Activated T-helper 1 cell treated with anti-CD3 and anti-CD28 coated beads, Interleukin-2, amount 50 U/mL, for 16 hours (primary cell): ENCODE measurements around the gene RINL.
"Not testable (repeated sequence)": the region's sequence is repeated elsewhere in the genome, so short reads cannot be mapped to it uniquely, and the experiment has no call there.

ENCODE experiments used
- DNase-seq, 2 donors: peaks; one replicate each; pipeline ENCODE4 v3.0.0-alpha.2; 2020; ENCODE audit warnings: low read depth in 1 of 2, low spot score in 1 of 2

Gene RINL

DNA sequence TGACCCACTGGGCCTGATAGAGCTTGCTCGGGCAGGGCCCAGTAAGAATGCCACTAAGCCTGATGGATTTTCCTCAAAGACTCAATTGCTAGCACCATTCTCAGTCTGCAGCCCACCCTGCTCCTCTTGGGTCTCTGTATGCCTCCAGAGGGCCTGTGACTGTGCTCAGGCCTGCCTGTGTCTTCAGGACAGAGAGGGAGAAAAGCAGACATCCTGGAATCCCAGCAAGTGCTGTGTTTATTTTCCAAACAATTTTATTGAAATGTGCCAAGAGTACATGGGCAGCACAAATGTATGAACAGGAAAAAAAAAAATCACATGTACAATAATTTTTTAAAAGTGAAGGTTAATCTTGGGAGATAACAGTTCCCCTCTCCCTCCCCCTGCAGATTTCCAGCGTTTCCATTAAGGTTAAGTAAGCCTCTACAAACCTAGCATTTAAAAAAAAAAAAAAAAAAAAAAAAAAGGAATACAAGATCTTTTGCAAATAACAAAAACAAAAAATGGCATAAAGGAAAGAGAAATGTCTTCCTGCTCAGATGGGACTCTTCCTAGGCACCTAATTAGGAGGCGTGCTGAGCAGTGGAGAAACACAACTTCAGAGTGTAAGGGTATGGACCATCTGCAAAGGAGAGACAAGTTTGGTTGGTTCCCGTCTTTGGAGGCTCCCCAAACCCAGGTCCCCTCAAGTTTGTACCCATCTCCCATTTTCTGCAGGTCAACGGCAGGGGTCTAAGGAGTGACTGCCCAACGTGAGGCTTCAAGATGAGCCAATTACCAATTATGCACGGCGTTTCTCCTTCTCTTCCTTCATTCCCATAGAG, 41.7 kb downstream of the RINL start:
- no peak for DNase-seq

DNA sequence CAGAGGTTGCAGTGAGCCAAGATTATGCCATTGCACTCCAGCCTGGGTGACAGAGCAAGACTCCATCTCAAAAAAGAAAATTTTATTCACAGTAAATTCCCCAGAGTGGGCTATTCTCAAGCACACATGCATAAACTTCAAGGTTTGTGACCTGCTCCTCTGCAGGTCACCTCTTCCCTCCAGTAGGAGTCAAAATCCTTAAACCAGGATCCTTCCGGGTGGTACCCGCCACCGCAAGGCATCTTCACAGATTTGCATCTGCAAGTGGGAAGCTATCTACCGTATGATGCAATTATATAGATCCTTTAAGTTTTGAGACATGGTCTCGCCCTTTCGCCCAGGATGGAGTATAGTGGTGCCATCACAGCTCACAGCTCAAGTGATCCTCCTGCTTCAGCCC, 43.5 kb downstream of the RINL start:
- no peak for DNase-seq

GRCh38 chr19:38834104-38834490, 44.0 kb downstream of the RINL start:
- no peak for DNase-seq

DNA sequence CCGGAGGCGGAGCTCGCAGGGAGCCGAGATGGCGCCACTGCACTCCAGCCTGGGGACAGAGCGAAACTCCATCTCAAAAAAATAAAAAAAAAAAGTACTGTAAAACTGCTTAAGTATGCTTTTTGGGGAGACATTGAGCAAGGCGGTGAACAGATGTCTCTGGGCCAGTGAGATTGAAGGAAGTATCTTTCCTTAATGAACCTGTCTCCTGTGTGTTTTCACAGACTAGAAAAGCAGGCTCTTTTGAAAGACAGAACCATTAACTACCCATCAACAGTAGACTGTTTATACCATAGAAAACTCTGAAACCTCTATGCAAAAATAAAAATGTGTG, 45.0 kb downstream of the RINL start:
- DNase-seq: no peak

GRCh38 chr19:38831142-38831605, 46.9 kb downstream of the RINL start:
- no peak for DNase-seq

GRCh38 chr19:38830039-38830733, 47.9 kb downstream of the RINL start:
- no peak for DNase-seq

GRCh38 chr19:38829203-38829602, 48.9 kb downstream of the RINL start:
- DNase-seq: not testable (repeated sequence)

- DNase-seq: no peak
These were observed 51.1 kb downstream of the RINL start for GRCh38 chr19:38826856-38827551.

- DNase-seq: not testable (repeated sequence)
These were observed 52.1 kb downstream of the RINL start for GRCh38 chr19:38825936-38826335.

DNA sequence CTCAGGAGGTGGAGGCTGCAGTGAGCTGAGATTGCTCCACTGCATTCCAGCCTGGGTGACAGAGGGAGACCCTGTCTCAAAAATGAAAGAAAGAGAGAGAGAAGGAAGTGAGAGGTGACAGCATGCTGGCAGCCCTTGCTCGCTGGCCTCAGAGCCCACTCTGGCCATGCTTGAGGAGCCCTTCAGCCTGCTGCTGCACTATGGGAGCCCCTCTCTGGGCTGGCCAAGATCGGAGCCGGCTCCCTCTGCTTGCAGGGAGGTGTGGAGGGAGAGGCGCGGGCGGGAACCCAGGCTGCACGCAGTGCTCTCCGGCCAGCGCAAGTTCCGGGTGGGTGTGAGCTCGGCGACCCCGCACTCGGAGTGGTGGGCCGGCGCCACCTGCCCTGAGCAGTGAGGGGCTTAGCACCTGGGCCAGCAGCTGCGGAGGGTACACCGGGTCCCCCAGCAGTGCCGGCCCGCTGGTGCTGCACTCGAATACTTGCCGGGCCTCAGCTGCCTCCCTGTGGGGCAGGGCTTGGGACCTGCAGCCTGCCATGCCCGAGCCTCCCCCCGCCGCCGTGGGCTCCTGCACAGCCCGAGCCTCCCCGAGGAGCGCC, 56.7 kb downstream of the RINL start:
- DNase-seq: not testable (repeated sequence)

GRCh38 chr19:38819231-38819920, 58.7 kb downstream of the RINL start:
- DNase-seq: no peak
